DMS153 (cell line): ENCODE results near the gene LSS.

Experiments used
- DNase-seq: peaks from one replicate; lab custom pipeline; 2025; lab: John Stamatoyannopoulos, UW

The LSS gene

GRCh38 chr21:46218906-46219590 is 9.5 kb downstream of the LSS start:
- DNase-seq = no peak

GRCh38 chr21:46217511-46218196 is 10.9 kb downstream of the LSS start:
- no peak for DNase-seq

DNA sequence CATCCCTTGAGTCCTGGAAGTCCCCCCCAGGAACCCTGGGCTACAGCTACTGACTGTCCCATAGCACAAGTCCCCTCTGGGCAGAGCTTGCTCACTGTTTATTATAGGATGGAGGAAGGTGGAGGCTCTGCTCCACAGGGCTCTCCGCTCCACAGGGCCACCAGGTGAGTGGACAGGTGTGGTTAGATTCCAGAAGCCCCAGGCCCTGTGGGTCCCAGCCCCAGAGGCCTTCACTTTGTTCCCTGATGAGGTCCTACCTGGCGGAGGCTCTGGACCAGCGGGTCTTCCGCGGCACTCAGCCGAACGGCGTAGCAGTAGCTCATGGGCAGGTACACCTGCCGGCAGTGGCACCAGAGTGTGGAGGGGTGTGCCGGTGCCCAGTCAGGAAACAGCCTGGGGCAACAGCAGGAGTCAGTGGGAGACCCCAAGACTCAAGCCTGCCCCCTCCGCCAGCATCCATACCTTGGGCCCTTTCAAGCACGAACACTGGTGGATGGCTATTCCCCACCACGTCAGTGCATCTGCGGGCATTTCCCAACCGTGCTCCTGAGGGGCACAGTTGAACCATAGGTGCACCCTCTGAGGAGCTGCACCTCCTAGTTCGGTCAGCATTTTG is 12.3 kb downstream of the LSS start:
- DNase-seq = no peak

- no peak for DNase-seq
Measured at GRCh38 chr21:46215436-46216131, 13.0 kb downstream of the LSS start.

- no peak for DNase-seq
Measured at GRCh38 chr21:46214478-46215340, 13.9 kb downstream of the LSS start.

GRCh38 chr21:46213620-46214286 is 14.8 kb downstream of the LSS start:
- no peak for DNase-seq

- no peak for DNase-seq
Measured at GRCh38 chr21:46212721-46213484, 15.7 kb downstream of the LSS start.

GRCh38 chr21:46211786-46212720 is 16.5 kb downstream of the LSS start:
- no peak for DNase-seq

DNA sequence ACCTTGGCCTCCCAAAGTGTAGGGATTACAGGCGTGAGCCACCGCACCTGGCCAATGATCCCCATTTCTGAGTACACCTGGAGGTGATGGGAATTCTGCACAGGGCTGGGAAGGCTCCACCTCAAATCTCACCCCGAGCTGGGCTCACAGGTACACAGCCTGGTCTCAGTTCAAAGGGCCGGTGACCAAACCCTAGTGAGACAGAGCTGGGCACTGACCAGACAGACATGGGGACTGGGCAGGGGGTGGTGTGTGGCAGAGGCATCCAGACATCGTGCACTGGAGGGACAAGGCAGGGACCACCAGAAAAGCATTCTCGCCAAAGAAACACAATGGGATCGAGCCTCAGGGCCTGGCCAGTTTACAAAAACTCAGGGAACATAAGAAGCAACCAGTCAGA is 17.2 kb downstream of the LSS start:
- no peak for DNase-seq

DNA sequence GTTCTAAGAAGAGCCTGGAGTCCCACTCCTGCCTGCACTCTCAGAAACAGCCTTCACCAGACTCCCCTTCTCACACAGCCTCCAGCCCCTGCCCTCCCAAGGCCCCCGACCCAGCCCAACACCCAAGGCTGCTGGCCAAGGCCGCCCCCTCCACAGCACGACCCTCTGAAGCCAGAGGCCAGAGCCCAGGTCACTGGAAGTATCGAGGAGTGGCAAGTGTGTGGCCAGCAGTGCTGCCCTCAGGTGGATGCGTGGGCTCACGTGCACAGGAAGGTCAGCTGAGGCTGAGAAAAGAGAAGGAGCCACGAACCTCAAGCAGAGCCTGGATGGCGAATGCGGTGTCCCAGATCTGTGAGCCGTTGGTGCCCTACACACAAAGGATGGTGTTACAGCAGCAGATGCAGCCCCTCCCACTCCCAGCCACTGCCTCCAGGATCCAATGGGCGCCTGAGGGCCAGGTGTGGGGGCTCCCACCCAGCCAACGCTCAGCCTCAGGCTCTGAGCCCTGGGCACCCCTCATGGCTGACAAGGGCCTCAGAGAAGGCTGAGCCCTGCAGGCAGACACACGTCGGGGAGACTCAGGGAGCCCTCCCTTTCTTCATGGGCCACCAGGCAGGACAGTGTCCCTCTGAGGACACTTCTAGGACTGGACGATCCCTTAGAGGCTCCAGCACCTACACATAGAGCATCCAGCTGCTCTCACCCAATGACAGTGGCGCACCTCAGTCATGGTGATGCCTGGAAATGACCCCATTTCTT is 18.0 kb downstream of the LSS start:
- no peak for DNase-seq

DNA sequence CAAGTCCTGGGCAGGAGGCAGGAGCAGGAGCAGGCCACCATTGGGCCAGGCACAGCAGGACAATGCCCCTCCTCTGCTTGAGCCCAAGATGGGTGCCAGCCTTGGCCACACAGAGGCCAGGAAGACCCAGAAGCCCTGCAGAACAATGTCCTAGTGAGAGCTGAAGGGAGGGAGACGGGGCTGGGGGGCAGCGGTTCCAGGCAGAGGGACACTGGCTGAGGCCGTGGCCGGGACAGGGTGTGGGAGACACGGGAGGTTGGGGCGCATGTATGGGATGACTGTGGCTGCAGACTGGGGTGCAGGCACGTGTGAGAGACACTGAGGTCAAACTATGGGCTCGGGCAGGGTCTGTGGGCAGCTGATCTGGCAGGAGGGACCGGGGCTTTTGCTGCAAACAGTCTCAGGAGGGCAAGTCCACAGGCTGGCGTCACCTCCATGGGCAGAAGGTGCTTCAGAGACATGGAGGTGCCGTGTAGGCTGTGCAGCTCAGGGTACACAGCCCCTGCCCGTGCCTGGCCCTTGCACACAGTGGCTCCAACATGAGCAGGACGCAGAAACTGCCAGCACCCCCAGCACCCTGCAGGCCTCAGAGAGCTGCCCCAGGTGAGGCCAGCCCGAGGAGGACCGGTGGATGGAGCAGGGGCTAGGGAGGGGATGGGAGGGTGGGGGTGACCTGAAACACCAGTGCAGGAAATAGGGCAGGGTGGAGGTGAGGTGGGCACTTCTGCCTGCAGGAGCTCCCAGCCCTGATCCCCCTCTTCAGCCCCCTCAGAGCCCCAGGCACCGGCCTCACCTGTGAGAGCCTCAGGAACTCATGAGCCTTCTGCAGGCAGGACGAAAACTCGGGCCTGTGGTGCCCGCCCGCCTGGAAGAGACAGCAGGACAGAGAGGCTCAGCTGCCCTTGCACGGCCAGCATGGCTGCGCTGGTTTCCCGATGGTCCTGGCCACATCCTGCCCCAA is 19.5 kb downstream of the LSS start:
- DNase-seq = no peak

DNA sequence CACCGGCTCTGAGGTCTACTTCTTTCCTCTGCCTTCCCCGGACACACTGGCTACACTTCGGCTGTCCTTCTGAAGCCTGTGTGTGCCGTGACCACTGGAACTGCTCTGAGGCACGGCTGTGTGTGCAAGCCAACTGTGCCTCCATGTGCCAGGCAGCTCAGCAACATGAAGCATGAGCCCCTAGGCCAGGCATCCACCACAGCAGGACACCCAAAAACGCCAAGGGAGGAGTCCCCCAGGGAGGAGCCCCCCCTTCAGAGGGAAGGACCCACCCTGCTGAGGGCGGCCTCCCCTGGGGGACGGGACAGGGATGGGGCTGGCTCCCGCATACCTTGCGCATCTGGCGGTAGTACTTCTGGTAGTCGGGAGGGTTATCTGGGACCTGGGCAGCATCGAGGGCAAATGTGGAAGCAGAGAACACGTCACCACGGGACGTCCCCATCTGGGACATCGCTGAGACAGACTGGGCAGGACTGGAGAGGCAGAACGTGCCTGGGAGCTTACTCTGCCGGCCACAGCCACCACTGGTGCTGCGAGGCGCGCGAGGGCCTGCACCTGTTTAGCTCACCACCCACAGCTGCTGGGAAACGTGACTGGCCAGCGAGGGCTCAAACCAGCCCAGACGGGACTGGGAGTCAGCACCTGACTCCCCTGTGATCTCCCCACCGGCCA is 20.5 kb downstream of the LSS start:
- DNase-seq = no peak

- no peak for DNase-seq
Measured at GRCh38 chr21:46207006-46207919, 21.3 kb downstream of the LSS start.

DNA sequence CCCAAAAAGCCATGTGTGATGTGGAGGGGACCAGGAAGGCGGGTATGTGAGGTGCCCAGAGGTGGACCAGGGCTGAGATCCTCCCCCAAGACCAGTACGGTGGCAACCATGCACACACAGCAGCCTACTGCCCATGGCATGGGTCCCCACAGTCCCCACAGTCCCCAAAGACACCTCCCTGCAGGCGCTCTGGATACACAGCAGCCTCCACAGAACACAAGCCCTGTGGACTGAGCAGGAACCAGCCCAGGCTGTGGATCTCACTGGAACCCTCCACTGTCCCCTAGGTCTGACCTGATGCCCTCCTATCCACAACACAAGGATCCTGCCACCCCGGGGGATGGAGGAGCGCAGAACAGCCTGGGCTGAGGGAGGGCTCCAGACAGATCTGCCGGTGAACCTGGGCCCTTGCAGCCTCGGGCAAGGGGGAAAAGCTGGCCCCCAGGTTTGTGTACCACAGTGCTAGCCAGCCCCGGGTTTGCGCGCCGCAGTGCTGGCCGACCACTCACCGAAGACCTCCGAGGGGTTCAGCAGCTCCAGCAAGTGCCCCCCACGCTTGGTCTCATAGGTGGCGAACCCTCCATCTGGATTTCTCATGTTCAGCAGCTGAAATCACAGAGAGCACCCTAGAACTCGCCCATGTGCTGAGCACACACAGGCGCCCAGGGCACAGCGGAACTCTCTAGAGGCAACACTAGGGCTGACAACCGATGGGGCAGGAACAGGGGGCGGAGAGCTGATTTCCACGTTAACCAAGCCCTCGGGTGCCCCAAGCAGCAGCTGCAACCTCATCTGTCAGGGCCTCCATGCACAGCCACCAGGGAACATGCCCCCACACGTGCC is 22.2 kb downstream of the LSS start:
- DNase-seq = no peak

GRCh38 chr21:46205766-46206162 is 22.8 kb downstream of the LSS start:
- DNase-seq = no peak
